Pancreas (tissue), 10 donors: ENCODE results near the gene LATS2. TPM values are rescaled to one million over a fixed set of nuclear protein-coding genes. Genes with fewer than 3 reads are reported as not detected.
"Not testable (repeated sequence)": the region's sequence is repeated elsewhere in the genome, so short reads cannot be mapped to it uniquely, and the experiment has no call there.

Experiments
- ATAC-seq, 4 donors: fragments of 200-7000 bp; cut with Tn5 transposase; one replicate each; pipeline versions ENCODE4 v1.8.0 to v1.9.1; 2020; ENCODE audit warnings: mild to moderate bottlenecking in 4 of 4, moderate library complexity in 4 of 4
- DNase-seq, 6 donors: peaks; one replicate each; pipeline ENCODE4 v3.0.0-alpha.2; 2020
- FAIRE-seq: peaks from 2 replicates; lab custom pipeline; 2012; peaks lifted over from hg19 to GRCh38; lab: Jason Lieb, UNC
- H3K27ac ChIP-seq, 4 donors: fragments of 200-600 bp; sonication (generic); 1 replicate in 3 of 4; 2 replicates in 1 of 4; pipeline versions ENCODE4 v1.5.0 to v1.8.0; 2020
- H3K27me3 ChIP-seq, 4 donors: fragments of 200-600 bp; one replicate each; pipeline ENCODE4 v1.8.0; 2021
- H3K36me3 ChIP-seq, 3 donors: fragments of 200-600 bp; sonication (generic) in 1 of 3; one replicate each; pipeline versions ENCODE4 v1.5.0 to v1.8.0; 2020 to 2021
- H3K4me1 ChIP-seq, 3 donors: fragments of 200-600 bp; one replicate each; pipeline ENCODE4 v1.8.0; 2021
- H3K4me3 ChIP-seq, 4 donors: fragments of 200-600 bp; sonication (generic) in 2 of 4; one replicate each; pipeline versions ENCODE4 v1.5.0 to v1.8.0; 2020 to 2021
- H3K9me3 ChIP-seq, 4 donors: fragments of 200-600 bp; one replicate each; pipeline ENCODE4 v1.8.0; 2021
- CTCF ChIP-seq, 4 donors: fragments of 200-600 bp; sonication (generic) in 3 of 4; IDR thresholded peaks; one replicate each; pipeline versions ENCODE4 v1.5.0 to v1.8.0; 2021; ENCODE audit warnings: antibody characterized with exemption in 4 of 4
- WGBS, 2 donors: extraction: QIAGEN DNeasy Blood & Tissue Kit; methylation state at CpG; one replicate each; pipeline ENCODE4 v1.1.7; 2013; 5-methylcytosine and 5-hydroxymethylcytosine counted together
- intact Hi-C, 3 donors: fragments of 100-400 bp; cut with DNase I; formaldehyde crosslinking; loops; one replicate each; pipeline versions ENCODE4 v1.11.1 to v1.14.2; 2022
- polyA plus RNA-seq, 2 donors: library from polyadenylated mRNA; stranded (reverse); fragments of 200-250 nt; gene quantifications; one replicate each; pipeline ENCODE4 v1.2.3, GENCODE V29; 2013
- total RNA-seq, 6 donors: library from RNA; stranded (reverse); fragmentation: NEBNext Ultra II Directional in 4 of 6; extraction: Animal tissue kit (Norgen Biotek cat#: 25700) in 4 of 6; gene quantifications; one replicate each; pipeline versions ENCODE4 v1.2.1 to v1.2.4, GENCODE V29; 2021 to 2023
- donor health status: healthy with polysubstance abuse.
- donor health status: DM: no; HTN: no; CAD: no; lungs with moderate emphysema.
- donor health status: DM: no; HTN: no; CAD: no.
- donor health status: control.
- donor health status: control.
- donor health status: Bipolar disorder and iron deficiency.
- donor health status: DM: yes; HTN: yes; CAD: no.
- donor health status: DM: no; HTN: no; CAD: no.
- donor health status: DM: no; HTN: no; CAD: no.
- donor health status: DM: yes; HTN: yes; CAD: no.

Gene LATS2
- total and polyA plus RNA-seq, 8 donors = 3.8 to 12.5 (median 7.1) TPM

GRCh38 chr13:20968745-20969144 lies 92.6 kb downstream of the LATS2 start:
- no peaks in the 10 kb centered on the region for H3K4me1 ChIP-seq
- DNase-seq (no peak), FAIRE-seq (no peak), ATAC-seq (no peak)
- no peak overlapping the region for H3K27ac ChIP-seq
- TF ChIP-seq CTCF (IDR thresholded peaks at IDR 0.05) = no peak
- no peak overlapping the region for H3K4me3 ChIP-seq
- no peaks in the 10 kb centered on the region for H3K36me3 ChIP-seq
- intact Hi-C loops = no loop called here
- WGBS, 2 donors = 41 to 54% methylated on average over 2 of the region's 2 CpGs
- no peaks in the 10 kb centered on the region for H3K9me3 ChIP-seq
- no peaks in the 10 kb centered on the region for H3K27me3 ChIP-seq

GRCh38 chr13:20967340-20967739 lies 94.0 kb downstream of the LATS2 start:
- H3K27me3 ChIP-seq = no peaks in the 10 kb centered on the region
- ATAC-seq (no peak), FAIRE-seq (no peak), DNase-seq (no peak)
- WGBS, 2 donors = 23 to 24% methylated on average over 5 of the region's 5 CpGs
- no peaks in the 10 kb centered on the region for H3K9me3 ChIP-seq
- no peak overlapping the region for H3K4me3 ChIP-seq
- no peak overlapping the region for H3K27ac ChIP-seq
- intact Hi-C loops = no loop called here
- no peaks in the 10 kb centered on the region for H3K4me1 ChIP-seq
- no peak for TF ChIP-seq CTCF (IDR thresholded peaks at IDR 0.05)
- no peaks in the 10 kb centered on the region for H3K36me3 ChIP-seq

GRCh38 chr13:20964904-20965303 lies 96.5 kb downstream of the LATS2 start:
- Histone ChIP-seq H3K36me3 (no peaks in the 10 kb centered on the region), H3K4me3 (no peak overlapping the region), H3K27me3 (no peaks in the 10 kb centered on the region), H3K4me1 (no peaks in the 10 kb centered on the region), H3K9me3 (no peaks in the 10 kb centered on the region), H3K27ac (no peak overlapping the region)
- FAIRE-seq (no peak), DNase-seq (no peak), ATAC-seq (no peak)
- TF ChIP-seq CTCF (IDR thresholded peaks at IDR 0.05) = no peak
- intact Hi-C loops = no loop called here
- 73 to 78% methylated on average over 3 of the region's 3 CpGs for WGBS, 2 donors

GRCh38 chr13:20961663-20962062 lies 99.7 kb downstream of the LATS2 start:
- FAIRE-seq, H3K27me3 ChIP-seq: not testable (repeated sequence)

GRCh38 chr13:20960663-20961309 lies 100.6 kb downstream of the LATS2 start:
- FAIRE-seq (no peak), ATAC-seq (no peak), DNase-seq (no peak)
- 25 to 32% methylated on average over 14 of the region's 14 CpGs for WGBS, 2 donors
- Histone ChIP-seq H3K27me3 (no peaks in the 10 kb centered on the region), H3K9me3 (no peaks in the 10 kb centered on the region), H3K4me1 (no peaks in the 10 kb centered on the region), H3K4me3 (no peak overlapping the region), H3K27ac (no peak overlapping the region), H3K36me3 (no peaks in the 10 kb centered on the region)
- TF ChIP-seq CTCF (IDR thresholded peaks at IDR 0.05) = no peak
- intact Hi-C loops = no loop called here

More at GRCh38 chr13:20961663-20962062, 99.7 kb downstream of the LATS2 start:
- 79 to 86% methylated on average over 10 of the region's 10 CpGs for WGBS, 2 donors
- H3K4me1 ChIP-seq, H3K36me3 ChIP-seq, ATAC-seq, intact Hi-C loops, H3K27ac ChIP-seq, H3K4me3 ChIP-seq, H3K9me3 ChIP-seq, DNase-seq: not testable (repeated sequence)

GRCh38 chr13:20957049-20957620 lies 104.3 kb downstream of the LATS2 start:
- H3K27ac ChIP-seq, FAIRE-seq, H3K27me3 ChIP-seq, H3K36me3 ChIP-seq, H3K9me3 ChIP-seq, ATAC-seq, H3K4me1 ChIP-seq, intact Hi-C loops, H3K4me3 ChIP-seq, DNase-seq: not testable (repeated sequence)
- WGBS, 2 donors = 81 to 88% methylated on average over 10 of the region's 10 CpGs
